Epithelial cell of proximal tubule (primary cell): Measurements from ENCODE around the gene EIF2S3B. TPM values are rescaled to one million over a fixed set of nuclear protein-coding genes. Genes with fewer than 3 reads are reported as not detected.

Experiments
- DNase-seq: peaks from one replicate; pipeline ENCODE4 v3.0.0-alpha.2; 2011; ENCODE audit warnings: low read depth
- H3K4me3 ChIP-seq: 2 replicates; pipeline ENCODE4 v1.5.1; 2011; ENCODE audit warnings: low read depth, mild to moderate bottlenecking, low read length
- CTCF ChIP-seq: conservative IDR thresholded peaks from 2 replicates; pipeline ENCODE4 v1.5.1; 2012; ENCODE audit warnings: low read depth, mild to moderate bottlenecking, low read length
- total RNA-seq: library from RNA; depleted of rRNA; stranded (reverse); fragments of >200 nt; gene quantifications from 2 replicates; pipeline ENCODE4 v1.2.3, GENCODE V29; 2015

EIF2S3B gene
- total RNA-seq, 1 donor from 2014 or later: 2.9 TPM

GRCh38 chr12:10497602-10498001 is 8.1 kb upstream of the EIF2S3B start:
- TF ChIP-seq CTCF: no peak
- DNase-seq: no peak
- no peak overlapping the region for H3K4me3 ChIP-seq

GRCh38 chr12:10498042-10498441 is 7.6 kb upstream of the EIF2S3B start:
- TF ChIP-seq CTCF: no peak
- H3K4me3 ChIP-seq: no peak overlapping the region
- DNase-seq: no peak

- no peak overlapping the region for H3K4me3 ChIP-seq
- DNase-seq: peak; percentile 1
- peak; percentile 47 for TF ChIP-seq CTCF
Observed at GRCh38 chr12:10501030-10501429, 4.7 kb upstream of the EIF2S3B start.

GRCh38 chr12:10503460-10503859 is 2.2 kb upstream of the EIF2S3B start:
- no peak overlapping the region for H3K4me3 ChIP-seq
- TF ChIP-seq CTCF: no peak
- DNase-seq: no peak

- no peak for TF ChIP-seq CTCF
- no peak for DNase-seq
Observed at GRCh38 chr12:10511756-10512355, 6.2 kb downstream of the EIF2S3B start.

GRCh38 chr12:10512798-10513197 is 7.1 kb downstream of the EIF2S3B start:
- no peak for DNase-seq
- no peak overlapping the region for H3K4me3 ChIP-seq
- no peak for TF ChIP-seq CTCF

More at GRCh38 chr12:10511756-10512355, 6.2 kb downstream of the EIF2S3B start:
- no peak overlapping the region for H3K4me3 ChIP-seq

- no peak for DNase-seq
- no peak for TF ChIP-seq CTCF
- no peak overlapping the region for H3K4me3 ChIP-seq
Observed at GRCh38 chr12:10521555-10521954, 15.9 kb downstream of the EIF2S3B start.
